CD4-positive, alpha-beta T cell (primary cell): ENCODE measurements around the gene TPR. TPM values are rescaled to one million over a fixed set of nuclear protein-coding genes. Genes with fewer than 3 reads are reported as not detected.
"Not testable (repeated sequence)": the region's sequence is repeated elsewhere in the genome, so short reads cannot be mapped to it uniquely, and the experiment has no call there.

Experiments used
- ATAC-seq: fragments of 200-7000 bp; cut with Tn5 transposase; one replicate; pipeline ENCODE4 v1.10.0; 2022; ENCODE audit warnings: mild to moderate bottlenecking; ENCODE audit not compliant: poor library complexity
- CTCF ChIA-PET: fragments of 350-600 bp; sonication (Branson Sonifier 250); formaldehyde crosslinking; loops from one replicate; lab custom pipeline; 2021; ENCODE audit warnings: antibody characterized with exemption, inconsistent platforms; lab: Charles Lee
- POLR2A ChIA-PET: fragments of 350-600 bp; sonication (Branson Sonifier 250); formaldehyde crosslinking; loops from one replicate; lab custom pipeline; 2021; ENCODE audit warnings: antibody characterized with exemption, inconsistent platforms; lab: Charles Lee
- DNase-seq, 14 experiments: peaks; one replicate each; pipeline ENCODE4 v3.0.0-alpha.2; 2013 to 2020; ENCODE audit warnings: mixed read lengths in 2 of 14
- H3K27ac ChIP-seq, 2 donors: one replicate each; pipeline versions ENCODE4 v1.5.1 to v1.7.0; 2013; ENCODE audit warnings: low read length in 2 of 2, low read depth in 1 of 2, mild to moderate bottlenecking in 1 of 2
- H3K27me3 ChIP-seq, 2 experiments: 1 replicate in 1 of 2; 2 replicates in 1 of 2; pipeline versions ENCODE4 v1.6.1 to v1.7.0; 2013; ENCODE audit warnings: low read length in 2 of 2, control low read depth in 1 of 2, mild to moderate bottlenecking in 1 of 2, moderate library complexity in 1 of 2; ENCODE audit not compliant: insufficient read depth in 2 of 2, control insufficient read depth in 1 of 2
- H3K36me3 ChIP-seq: one replicate; pipeline ENCODE4 v1.6.1; 2013; ENCODE audit warnings: low read length, control low read depth; ENCODE audit not compliant: insufficient read depth
- H3K4me1 ChIP-seq: one replicate; pipeline ENCODE4 v1.6.1; 2013; ENCODE audit warnings: low read length, control low read depth; ENCODE audit not compliant: insufficient read depth
- H3K4me3 ChIP-seq: one replicate; pipeline ENCODE4 v1.5.1; 2013; ENCODE audit warnings: mild to moderate bottlenecking, low read length, moderate library complexity
- H3K9me3 ChIP-seq, 2 experiments: 1 replicate in 1 of 2; 2 replicates in 1 of 2; pipeline versions ENCODE4 v1.6.1 to v1.7.0; 2013; ENCODE audit warnings: low read length in 2 of 2, mild to moderate bottlenecking in 2 of 2, control low read depth in 1 of 2, moderate library complexity in 1 of 2; ENCODE audit not compliant: control insufficient read depth in 1 of 2, insufficient read depth in 1 of 2
- H3K27ac Mint-ChIP-seq: one replicate; pipeline ENCODE4 v1.8.0; 2020; ENCODE audit warnings: mixed read lengths
- H3K27me3 Mint-ChIP-seq: one replicate; pipeline ENCODE4 v1.8.0; 2021; ENCODE audit warnings: mixed read lengths
- H3K36me3 Mint-ChIP-seq: one replicate; pipeline ENCODE4 v1.8.0; 2021; ENCODE audit warnings: low read depth, mixed read lengths
- H3K4me1 Mint-ChIP-seq: one replicate; pipeline ENCODE4 v1.8.0; 2021; ENCODE audit warnings: low read depth, mixed read lengths
- H3K4me3 Mint-ChIP-seq: one replicate; pipeline ENCODE4 v1.8.0; 2020; ENCODE audit warnings: mild to moderate bottlenecking, mixed read lengths
- H3K9me3 Mint-ChIP-seq: one replicate; pipeline ENCODE4 v1.8.0; 2020; ENCODE audit warnings: mixed read lengths
- CTCF ChIP-seq: fragments of 200-600 bp; IDR thresholded peaks from one replicate; pipeline ENCODE4 v1.8.0; 2022; ENCODE audit warnings: antibody characterized with exemption, mild to moderate bottlenecking
- intact Hi-C, 2 experiments: fragments of 100-400 bp; cut with DNase I in 1 of 2; cut with micrococcal nuclease in 1 of 2; formaldehyde crosslinking; loops; one replicate each; pipeline versions ENCODE4 v1.15.1 to v1.9.0; 2023 to 2025; cut with DNase I, micrococcal nuclease
- total RNA-seq, 174 experiments: library from RNA in 2 of 174; stranded (reverse) in 2 of 174; gene quantifications; one replicate each; pipeline ENCODE4 v1.2.3 and lab custom pipeline; 2021 to 2026

TPR gene
- total RNA-seq, 2 experiments from 2014 or later, result 82.3 to 91.3 TPM

- no peaks in the 10 kb centered on the region for H3K9me3 Mint-ChIP-seq
- peak overlapping the region; percentile 92 for H3K4me3 Mint-ChIP-seq
- CTCF ChIA-PET, result interaction anchor here (0.7 to 2.0 kb wide), 24 partner anchors 8 to 1631 kb away, joined by 3 to 8 read pairs (median 4); partner anchors contain the start of genes EDEM3 and IVNS1ABP
- Histone ChIP-seq H3K36me3 (peaks cover 33% of the 10 kb centered on the region), H3K4me3 (peak overlapping the region; percentile 79), H3K4me1 (peaks cover 16% of the 10 kb centered on the region), H3K27ac (peak overlapping the region; percentile 89 to 96), H3K27me3 (no peaks in the 10 kb centered on the region), H3K9me3 (no peaks in the 10 kb centered on the region)
- DNase-seq (peak in 11 of 14 experiments; percentile 1 to 65 (median 23)), ATAC-seq (peak; percentile 10)
- intact Hi-C loops, result loop anchor here (1.0 to 10.0 kb wide), 8 partner anchors 37 to 1622 kb away; partner anchors contain the start of genes EDEM3 (in 2 of the 2), IVNS1ABP (in 1 of the 2), RNF2 (in 1 of the 2) and SWT1 (in 1 of the 2)
- POLR2A ChIA-PET, result interaction anchor here (0.6 to 1.6 kb wide), 25 partner anchors 11 to 1632 kb away, joined by 3 to 13 read pairs (median 4); partner anchors contain the start of genes EDEM3, IVNS1ABP, PRG4 and SWT1
- H3K36me3 Mint-ChIP-seq, result peaks cover 63% of the 10 kb centered on the region
- no peaks in the 10 kb centered on the region for H3K27me3 Mint-ChIP-seq
- H3K4me1 Mint-ChIP-seq, result peaks cover 76% of the 10 kb centered on the region
- H3K27ac Mint-ChIP-seq, result peak overlapping the region; percentile 93
- TF ChIP-seq CTCF, result no peak
Observed at GRCh38 chr1:186374303-186375151, 526 bp downstream of the TPR start.

- not testable (repeated sequence) for H3K4me3 Mint-ChIP-seq, H3K27me3 ChIP-seq
- H3K36me3 Mint-ChIP-seq, result peaks cover 95% of the 10 kb centered on the region
Observed at GRCh38 chr1:186347837-186348691, 27.0 kb downstream of the TPR start.

GRCh38 chr1:186340772-186341171, 34.3 kb downstream of the TPR start:
- H3K36me3 Mint-ChIP-seq, result peaks cover 88% of the 10 kb centered on the region
- H3K4me1 ChIP-seq, result no peaks in the 10 kb centered on the region
- intact Hi-C loops, result no loop called here
- ATAC-seq (no peak), DNase-seq (no peak)
- CTCF ChIA-PET, result no interaction called here
- no peak for TF ChIP-seq CTCF
- H3K4me1 Mint-ChIP-seq, result no peaks in the 10 kb centered on the region
- no peak overlapping the region for H3K4me3 ChIP-seq
- H3K27ac ChIP-seq, result no peak overlapping the region
- H3K9me3 Mint-ChIP-seq, result no peaks in the 10 kb centered on the region
- H3K9me3 ChIP-seq, result no peaks in the 10 kb centered on the region
- H3K36me3 ChIP-seq, result peaks cover 96% of the 10 kb centered on the region
- H3K4me3 Mint-ChIP-seq, result no peak overlapping the region
- H3K27ac Mint-ChIP-seq, result no peak overlapping the region
- H3K27me3 Mint-ChIP-seq, result no peaks in the 10 kb centered on the region
- H3K27me3 ChIP-seq, result no peaks in the 10 kb centered on the region
- POLR2A ChIA-PET, result no interaction called here

More at GRCh38 chr1:186347837-186348691, 27.0 kb downstream of the TPR start:
- H3K27ac Mint-ChIP-seq, H3K4me1 Mint-ChIP-seq, H3K9me3 Mint-ChIP-seq, H3K27me3 Mint-ChIP-seq, H3K4me1 ChIP-seq, intact Hi-C loops, POLR2A ChIA-PET, H3K9me3 ChIP-seq, H3K27ac ChIP-seq, ATAC-seq, H3K4me3 ChIP-seq, DNase-seq: not testable (repeated sequence)
- CTCF ChIA-PET, result interaction anchor here (1.0 kb wide), 1 partner anchor 8 kb away, joined by 3 read pairs; no protein-coding TSS in a partner anchor
- H3K36me3 ChIP-seq, result peaks cover 96% of the 10 kb centered on the region
